ENCODE results near the gene ASPRV1.
"Not testable (repeated sequence)": the region's sequence is repeated elsewhere in the genome, so short reads cannot be mapped to it uniquely, and the experiment has no call there.

ASPRV1 gene

DNA sequence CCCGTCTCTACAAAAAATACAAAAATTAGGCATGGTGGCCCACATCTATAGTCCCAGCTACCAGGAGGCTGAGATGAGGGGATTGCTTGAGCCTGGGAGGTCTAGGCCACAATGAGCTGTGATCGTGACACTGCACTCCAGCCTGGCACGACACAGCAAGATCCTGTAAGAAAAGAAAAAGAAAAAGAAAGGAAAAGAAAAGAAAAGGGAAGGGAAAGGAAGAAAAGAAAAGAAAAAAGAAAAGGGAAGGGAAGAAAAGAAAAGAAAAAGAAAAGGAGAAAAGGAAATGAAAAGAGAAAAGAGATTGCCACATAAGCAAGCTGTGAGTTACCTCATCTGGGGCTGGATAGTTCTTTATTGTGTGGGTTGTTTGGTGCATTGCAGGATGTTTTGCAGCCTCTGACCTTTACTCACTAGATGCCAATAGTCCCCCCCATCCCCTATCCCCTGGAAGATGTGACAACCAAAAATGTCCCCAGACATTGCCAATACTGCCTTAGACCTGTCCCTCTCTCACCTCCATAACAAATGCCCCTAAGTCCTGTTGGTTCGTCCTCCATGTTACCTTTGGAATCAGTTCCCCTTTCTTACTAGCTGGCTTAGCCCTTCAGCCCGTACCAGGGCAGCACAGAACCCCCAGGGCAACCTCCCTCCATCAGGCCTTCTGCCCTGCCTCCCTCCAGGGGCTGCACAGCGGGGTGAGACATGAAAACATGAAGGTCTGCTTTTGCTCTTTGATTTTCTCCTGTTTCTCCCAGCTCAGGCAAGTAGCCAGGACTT is 8.9 kb downstream of the ASPRV1 start:
- TF ChIP-seq, protein P1, sequence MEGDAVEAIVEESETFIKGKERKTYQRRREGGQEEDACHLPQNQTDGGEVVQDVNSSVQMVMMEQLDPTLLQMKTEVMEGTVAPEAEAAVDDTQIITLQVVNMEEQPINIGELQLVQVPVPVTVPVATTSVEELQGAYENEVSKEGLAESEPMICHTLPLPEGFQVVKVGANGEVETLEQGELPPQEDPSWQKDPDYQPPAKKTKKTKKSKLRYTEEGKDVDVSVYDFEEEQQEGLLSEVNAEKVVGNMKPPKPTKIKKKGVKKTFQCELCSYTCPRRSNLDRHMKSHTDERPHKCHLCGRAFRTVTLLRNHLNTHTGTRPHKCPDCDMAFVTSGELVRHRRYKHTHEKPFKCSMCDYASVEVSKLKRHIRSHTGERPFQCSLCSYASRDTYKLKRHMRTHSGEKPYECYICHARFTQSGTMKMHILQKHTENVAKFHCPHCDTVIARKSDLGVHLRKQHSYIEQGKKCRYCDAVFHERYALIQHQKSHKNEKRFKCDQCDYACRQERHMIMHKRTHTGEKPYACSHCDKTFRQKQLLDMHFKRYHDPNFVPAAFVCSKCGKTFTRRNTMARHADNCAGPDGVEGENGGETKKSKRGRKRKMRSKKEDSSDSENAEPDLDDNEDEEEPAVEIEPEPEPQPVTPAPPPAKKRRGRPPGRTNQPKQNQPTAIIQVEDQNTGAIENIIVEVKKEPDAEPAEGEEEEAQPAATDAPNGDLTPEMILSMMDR (conservative IDR thresholded peaks at IDR 0.05; ENCODE audit: low read length) = no peak
- DNase-seq (ENCODE audit: low read depth) = no peak
- H3K4me3 ChIP-seq (ENCODE audit: low read length) = no peak overlapping the region

DNA sequence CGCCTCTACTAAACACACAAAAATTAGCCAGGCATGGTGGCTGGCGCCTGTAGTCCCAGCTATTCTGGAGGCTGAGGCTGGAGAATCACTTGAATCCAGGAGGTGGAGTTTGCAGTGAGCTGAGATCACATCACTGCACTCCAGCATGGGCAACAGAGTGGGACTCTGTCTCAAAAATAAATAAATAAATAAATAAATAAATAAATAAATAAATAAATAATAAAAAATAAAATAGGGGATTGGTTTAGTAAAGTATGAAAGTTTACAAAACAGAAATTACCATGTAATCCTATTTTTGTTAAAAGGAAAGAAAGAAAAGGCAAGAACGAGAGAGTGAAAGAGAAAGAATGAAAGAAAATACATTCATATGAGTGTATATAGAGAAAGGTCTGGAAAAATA is 10.8 kb downstream of the ASPRV1 start:
- H3K4me3 ChIP-seq (ENCODE audit: low read length); DNase-seq (ENCODE audit: low read depth): not testable (repeated sequence)

DNA sequence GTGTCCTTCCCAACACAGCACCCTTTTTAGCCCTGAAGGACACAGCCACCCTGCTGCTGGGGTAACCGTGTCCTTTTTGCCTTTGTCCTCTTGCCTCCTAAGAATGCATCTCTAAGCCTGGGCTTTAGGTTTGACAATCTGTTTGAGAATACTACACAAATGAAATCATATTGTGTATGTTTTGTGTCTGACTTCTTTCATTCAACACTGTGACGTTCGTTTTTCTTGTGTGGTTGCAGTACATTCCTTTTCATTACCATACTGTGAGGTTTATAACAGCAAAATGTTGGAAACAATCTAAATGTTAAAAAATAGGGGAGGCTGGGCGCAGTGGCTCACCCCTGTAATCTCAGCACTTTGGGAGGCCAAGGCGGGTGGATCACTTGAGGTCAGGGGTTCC is 11.2 kb downstream of the ASPRV1 start:
- DNase-seq (ENCODE audit: low read depth) = no peak
- TF ChIP-seq, protein P1 (conservative IDR thresholded peaks at IDR 0.05; ENCODE audit: low read length) = no peak
- no peak overlapping the region for H3K4me3 ChIP-seq (ENCODE audit: low read length)

DNA sequence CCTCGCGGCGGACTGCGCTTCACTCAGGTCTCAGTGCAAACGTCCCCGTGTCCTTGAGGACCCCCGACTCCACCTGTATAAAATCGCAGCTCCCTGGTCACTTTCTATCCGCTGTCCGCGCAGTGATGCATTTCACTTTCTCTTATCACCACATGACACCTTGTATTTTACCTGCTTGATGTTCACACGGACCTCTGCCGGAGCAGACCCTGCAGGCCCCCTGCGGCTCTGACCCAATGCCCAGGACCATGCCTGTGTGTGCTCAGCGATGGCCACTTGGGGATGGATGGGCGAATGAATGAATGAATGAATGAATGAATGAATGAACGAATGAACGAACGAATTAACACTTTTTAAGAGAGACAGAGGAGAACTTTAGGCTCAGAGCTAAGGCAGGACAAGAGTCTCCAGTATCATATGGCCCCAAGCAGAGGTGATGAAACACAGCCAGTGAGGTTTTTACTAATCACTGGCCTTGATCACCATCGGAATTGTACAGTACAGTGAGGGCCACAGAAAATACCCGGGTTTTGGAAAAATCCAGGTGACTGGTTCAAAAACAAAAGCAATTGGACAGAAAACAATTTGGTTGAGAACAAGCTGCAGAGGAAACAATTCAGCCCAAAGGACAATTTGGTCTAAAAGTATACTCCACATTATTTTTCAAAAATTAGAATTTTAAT is 12.3 kb downstream of the ASPRV1 start:
- no peak overlapping the region for H3K4me3 ChIP-seq (ENCODE audit: low read length)
- TF ChIP-seq, protein P1 (conservative IDR thresholded peaks at IDR 0.05; ENCODE audit: low read length) = no peak
- DNase-seq (ENCODE audit: low read depth) = no peak

DNA sequence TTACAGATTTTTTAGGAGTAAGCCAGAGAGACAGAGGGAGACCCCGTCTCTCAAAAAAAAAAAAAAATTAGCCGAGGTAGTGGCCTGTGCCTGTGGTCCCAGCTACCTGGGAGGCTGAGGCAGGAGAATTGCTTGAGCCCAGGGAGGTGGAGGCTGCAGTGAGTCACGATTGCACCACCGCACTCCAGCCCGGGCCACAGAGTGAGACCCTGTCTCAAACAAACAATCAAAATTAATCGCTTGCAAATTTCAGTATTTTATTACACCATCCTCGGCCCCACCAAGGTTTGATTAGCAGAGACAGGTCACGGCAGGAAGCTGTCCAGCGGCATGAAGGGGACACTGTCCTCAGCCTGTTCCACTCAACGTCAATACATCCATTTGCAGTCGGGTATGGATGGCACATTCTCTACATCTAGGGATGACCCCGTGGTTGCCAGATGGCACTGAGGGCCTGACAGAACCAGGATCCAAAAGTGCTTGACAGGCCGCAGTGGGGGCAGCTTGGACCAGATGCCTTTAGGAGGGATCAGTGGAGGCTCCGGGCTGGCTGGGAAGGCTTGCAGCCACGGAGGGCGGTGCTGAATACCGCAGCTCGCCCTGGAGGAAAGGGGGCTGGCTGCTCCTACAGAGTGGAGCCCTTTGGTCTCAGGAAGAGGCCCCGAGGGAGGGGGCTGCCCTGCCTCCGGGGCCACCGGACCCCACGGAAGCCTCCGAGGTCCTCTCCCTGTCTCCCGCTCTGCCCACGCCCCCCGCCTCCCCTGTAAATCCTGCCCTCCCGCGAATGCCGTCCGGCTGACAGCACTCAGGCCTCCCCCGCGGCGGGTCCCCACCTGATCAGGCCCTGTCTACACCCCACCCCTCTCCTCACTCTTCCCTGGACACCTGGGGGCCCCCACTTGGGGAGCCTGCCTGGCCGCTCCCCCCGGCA is 13.1 kb downstream of the ASPRV1 start:
- TF ChIP-seq, protein P1 (conservative IDR thresholded peaks at IDR 0.05; ENCODE audit: low read length) = no peak
- peak overlapping the region; percentile 24 for H3K4me3 ChIP-seq (ENCODE audit: low read length)
- peak; percentile 21 for DNase-seq (ENCODE audit: low read depth)

DNA sequence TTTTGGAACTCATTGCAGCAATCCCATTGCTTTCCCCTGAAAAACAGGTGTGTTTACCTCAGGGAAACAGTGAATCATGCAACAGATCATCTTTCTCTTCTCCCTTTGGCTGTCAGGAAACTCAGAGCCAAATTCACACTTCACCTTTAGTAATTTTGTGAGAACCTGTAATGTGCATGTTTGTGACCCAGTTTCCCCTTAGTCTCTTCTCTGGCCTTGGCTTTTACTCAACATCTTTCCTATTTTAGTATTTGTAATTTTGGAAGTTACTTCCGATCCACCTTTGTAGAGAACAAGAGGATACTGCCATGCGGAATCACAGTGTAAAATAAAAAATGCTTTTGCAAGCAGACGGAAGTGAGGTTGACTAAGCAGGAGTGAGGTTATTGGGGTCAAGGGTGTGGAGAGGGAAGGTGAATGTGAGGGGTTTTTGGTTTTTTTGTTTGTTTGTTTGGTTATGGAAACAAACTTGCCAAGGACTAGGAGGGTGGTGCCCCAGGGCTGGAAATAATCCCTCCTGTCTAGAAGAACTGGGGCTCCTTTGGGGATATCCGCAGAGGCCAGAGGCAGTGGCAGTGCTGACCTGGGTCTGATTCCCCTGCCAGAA is 14.0 kb downstream of the ASPRV1 start:
- H3K4me3 ChIP-seq (ENCODE audit: low read length) = no peak overlapping the region
- TF ChIP-seq, protein P1 (conservative IDR thresholded peaks at IDR 0.05; ENCODE audit: low read length) = no peak
- no peak for DNase-seq (ENCODE audit: low read depth)

Data from AG10803 (cell line).